ENCODE results near the gene FYN. TPM values are rescaled to one million over a fixed set of nuclear protein-coding genes. Genes with fewer than 3 reads are reported as not detected.

The FYN gene
- polyA plus RNA-seq, 2 of the 4 experiments (the other 2 are of a cell fraction): 3.5 to 3.7 TPM

DNA sequence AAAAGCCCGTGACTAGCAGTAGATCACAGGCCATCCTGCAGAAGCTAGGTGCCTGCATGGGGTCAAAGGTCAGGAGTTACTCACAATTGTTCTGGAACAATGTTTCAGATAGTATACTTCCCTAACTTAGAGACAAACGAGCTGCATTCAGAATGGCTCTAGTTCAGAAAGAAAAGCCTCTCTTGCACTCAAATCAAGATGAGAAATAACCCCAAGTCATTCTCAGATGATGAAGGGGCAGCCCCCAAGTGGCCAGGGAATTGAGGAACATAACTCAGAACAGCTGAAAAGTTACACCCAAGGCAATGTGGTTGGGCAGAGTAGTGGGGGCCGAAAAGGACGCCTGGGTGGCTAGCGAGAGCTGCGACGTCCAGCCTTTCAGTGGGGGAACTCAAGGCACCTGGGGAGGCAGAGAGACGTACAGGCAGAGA lies 27.8 kb downstream of the FYN start:
- WGBS (ENCODE audit: missing lambda C conversion rate): 74% methylated on average over 8 of the region's 8 CpGs
- no peak overlapping the region for H3K4me2 ChIP-seq
- TF ChIP-seq HEYL (CRISPR knock-in tag; IDR thresholded peaks at IDR 0.05) (no peak), CBX2 (IDR thresholded peaks at IDR 0.05; ENCODE audit: borderline replicate concordance, low read depth) (no peak), KDM5A (IDR thresholded peaks at IDR 0.05) (no peak), POLR2AphosphoS2 (conservative IDR thresholded peaks at IDR 0.05; ENCODE audit: low read length) (no peak)
- no peak for FAIRE-seq
- CTCF ChIA-PET: no interaction called here
- H3K9me3 ChIP-seq: no peaks in the 10 kb centered on the region
- no peak for ATAC-seq
- no peak overlapping the region for H3K27ac ChIP-seq
- POLR2A ChIA-PET: no interaction called here
- no peak overlapping the region for H3K4me3 ChIP-seq
- no peak for DNase-seq (ENCODE audit: low read depth in 1 of 2, low spot score in 1 of 2)
- H3K4me1 ChIP-seq: no peaks in the 10 kb centered on the region

DNA sequence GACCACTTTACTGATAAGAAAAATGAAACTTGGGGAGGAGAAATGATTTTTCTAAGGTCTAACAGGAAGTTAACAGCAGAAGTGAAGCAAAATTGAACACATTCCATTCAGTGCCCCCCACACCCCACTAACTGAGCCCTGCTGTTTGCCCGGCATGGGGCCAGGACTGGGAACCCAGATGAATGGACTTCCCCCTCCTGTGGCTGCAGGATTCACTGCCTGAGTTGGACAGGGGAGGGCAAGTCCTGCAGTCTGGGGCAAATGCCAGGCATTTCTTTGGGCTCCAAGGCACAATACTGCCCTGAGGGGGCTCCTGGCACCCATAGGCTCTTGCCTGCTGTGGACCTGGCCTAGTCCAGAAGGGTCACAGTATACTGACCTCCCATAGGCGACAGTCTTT lies 28.3 kb downstream of the FYN start:
- CTCF ChIA-PET: interaction anchor here (0.5 kb wide), 1 partner anchor 687 kb away, joined by 3 read pairs; no protein-coding TSS in a partner anchor
- H3K4me1 ChIP-seq: no peaks in the 10 kb centered on the region
- POLR2A ChIA-PET: no interaction called here
- ATAC-seq (no peak), DNase-seq (ENCODE audit: low read depth in 1 of 2, low spot score in 1 of 2) (no peak), FAIRE-seq (no peak)
- H3K27ac ChIP-seq: no peak overlapping the region
- no peak for TF ChIP-seq POLR2AphosphoS2 (conservative IDR thresholded peaks at IDR 0.05; ENCODE audit: low read length)
- TF ChIP-seq CHD2 (IDR thresholded peaks at IDR 0.05; ENCODE audit: low read length, partially characterized antibody): no peak
- no peak for TF ChIP-seq MAFK (IDR thresholded peaks at IDR 0.05; ENCODE audit: partially characterized antibody)
- no peak for TF ChIP-seq EHMT2 (IDR thresholded peaks at IDR 0.05; ENCODE audit: low read depth)
- TF ChIP-seq SREBF2 (IDR thresholded peaks at IDR 0.05): no peak
- TF ChIP-seq FOXS1 (CRISPR knock-in tag; IDR thresholded peaks at IDR 0.05): no peak
- no peak for TF ChIP-seq RCOR1 (IDR thresholded peaks at IDR 0.05; ENCODE audit: low read depth, low read length)
- no peak for TF ChIP-seq HEYL (CRISPR knock-in tag; IDR thresholded peaks at IDR 0.05)
- TF ChIP-seq, protein P1, sequence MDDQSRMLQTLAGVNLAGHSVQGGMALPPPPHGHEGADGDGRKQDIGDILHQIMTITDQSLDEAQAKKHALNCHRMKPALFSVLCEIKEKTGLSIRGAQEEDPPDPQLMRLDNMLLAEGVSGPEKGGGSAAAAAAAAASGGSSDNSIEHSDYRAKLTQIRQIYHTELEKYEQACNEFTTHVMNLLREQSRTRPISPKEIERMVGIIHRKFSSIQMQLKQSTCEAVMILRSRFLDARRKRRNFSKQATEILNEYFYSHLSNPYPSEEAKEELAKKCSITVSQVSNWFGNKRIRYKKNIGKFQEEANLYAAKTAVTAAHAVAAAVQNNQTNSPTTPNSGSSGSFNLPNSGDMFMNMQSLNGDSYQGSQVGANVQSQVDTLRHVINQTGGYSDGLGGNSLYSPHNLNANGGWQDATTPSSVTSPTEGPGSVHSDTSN (IDR thresholded peaks at IDR 0.05): no peak
- TF ChIP-seq, protein P2, sequence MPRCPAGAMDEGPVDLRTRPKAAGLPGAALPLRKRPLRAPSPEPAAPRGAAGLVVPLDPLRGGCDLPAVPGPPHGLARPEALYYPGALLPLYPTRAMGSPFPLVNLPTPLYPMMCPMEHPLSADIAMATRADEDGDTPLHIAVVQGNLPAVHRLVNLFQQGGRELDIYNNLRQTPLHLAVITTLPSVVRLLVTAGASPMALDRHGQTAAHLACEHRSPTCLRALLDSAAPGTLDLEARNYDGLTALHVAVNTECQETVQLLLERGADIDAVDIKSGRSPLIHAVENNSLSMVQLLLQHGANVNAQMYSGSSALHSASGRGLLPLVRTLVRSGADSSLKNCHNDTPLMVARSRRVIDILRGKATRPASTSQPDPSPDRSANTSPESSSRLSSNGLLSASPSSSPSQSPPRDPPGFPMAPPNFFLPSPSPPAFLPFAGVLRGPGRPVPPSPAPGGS (IDR thresholded peaks at IDR 0.05): no peak
- 61% methylated on average over 2 of the region's 2 CpGs for WGBS (ENCODE audit: missing lambda C conversion rate)
- H3K4me2 ChIP-seq: no peak overlapping the region
- H3K9me3 ChIP-seq: no peaks in the 10 kb centered on the region
- H3K4me3 ChIP-seq: no peak overlapping the region

DNA sequence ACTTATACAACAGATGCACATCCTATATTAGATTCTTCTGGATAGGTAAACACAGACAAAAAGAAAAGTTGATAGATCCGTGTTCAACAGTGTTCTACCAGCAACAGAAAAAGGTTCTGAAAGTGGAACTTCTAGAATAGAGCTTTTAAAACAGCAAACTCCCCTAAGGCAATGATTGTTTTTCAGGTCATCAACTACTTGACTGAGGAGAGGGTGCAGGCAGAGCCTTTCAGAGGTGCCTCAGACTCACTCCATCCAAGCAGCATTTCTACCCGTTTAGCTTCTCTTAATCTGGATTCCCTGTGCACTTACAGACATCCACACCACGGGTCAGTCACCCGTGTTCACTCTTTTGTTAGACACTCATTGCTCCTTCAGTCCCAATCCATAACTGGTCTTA lies 28.9 kb downstream of the FYN start:
- 54% methylated on average over 4 of the region's 4 CpGs for WGBS (ENCODE audit: missing lambda C conversion rate)
- no peak for ATAC-seq
- Histone ChIP-seq H3K27ac (no peak overlapping the region), H3K4me3 (no peak overlapping the region), H3K4me2 (no peak overlapping the region), H3K4me1 (no peaks in the 10 kb centered on the region), H3K9me3 (no peaks in the 10 kb centered on the region)
- DNase-seq (ENCODE audit: low read depth in 1 of 2, low spot score in 1 of 2): no peak
- ChIA-PET POLR2A (no interaction called here), CTCF (interaction anchor here (0.5 kb wide), 1 partner anchor 686 kb away, joined by 3 read pairs; no protein-coding TSS in a partner anchor)
- TF ChIP-seq RCOR1 (IDR thresholded peaks at IDR 0.05; ENCODE audit: low read depth, low read length) (no peak), HOXB13 (CRISPR knock-in tag; IDR thresholded peaks at IDR 0.05; ENCODE audit: low read depth) (no peak), SMC3 (IDR thresholded peaks at IDR 0.05) (no peak)
- TF ChIP-seq, protein P3, sequence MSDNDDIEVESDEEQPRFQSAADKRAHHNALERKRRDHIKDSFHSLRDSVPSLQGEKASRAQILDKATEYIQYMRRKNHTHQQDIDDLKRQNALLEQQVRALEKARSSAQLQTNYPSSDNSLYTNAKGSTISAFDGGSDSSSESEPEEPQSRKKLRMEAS (IDR thresholded peaks at IDR 0.05): no peak
- no peak for FAIRE-seq

DNA sequence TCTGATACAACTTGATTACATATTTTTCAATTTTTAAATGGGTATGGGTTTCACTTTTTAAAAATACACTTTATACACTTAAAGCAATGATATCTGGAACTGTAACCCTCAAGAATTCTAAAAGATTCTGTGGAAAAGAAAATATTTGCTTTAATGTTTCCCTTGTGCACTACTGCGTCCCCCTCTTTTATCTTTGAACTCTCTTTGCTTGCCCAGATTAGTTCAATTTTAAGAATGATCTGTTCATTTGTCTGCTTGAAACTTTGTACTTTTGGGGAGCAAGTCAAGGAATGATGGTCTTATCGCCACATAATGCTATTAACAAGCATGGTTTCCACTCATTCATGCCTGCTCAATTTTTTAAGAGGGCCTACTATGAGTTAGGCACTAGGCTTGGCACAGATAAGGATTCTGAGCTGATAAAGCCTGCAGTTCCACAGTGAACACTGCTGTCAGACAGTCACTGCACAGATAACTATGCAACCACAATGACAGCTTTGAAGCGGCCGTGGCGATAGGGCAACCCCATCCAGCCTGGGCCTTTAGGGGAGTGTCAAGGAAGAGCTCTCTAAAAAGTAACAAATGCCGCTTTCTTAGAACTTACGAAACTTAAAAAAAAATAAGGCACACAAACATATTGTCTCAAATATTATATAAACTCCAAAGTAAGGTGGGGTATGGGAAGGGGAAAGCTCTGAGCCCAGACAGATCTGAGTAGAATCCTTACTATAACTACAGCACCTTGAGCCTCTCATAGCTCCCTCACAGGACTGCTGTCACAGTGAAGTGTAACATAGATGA lies 29.7 kb downstream of the FYN start:
- DNase-seq (ENCODE audit: low read depth in 1 of 2, low spot score in 1 of 2): no peak
- no peak overlapping the region for H3K4me2 ChIP-seq
- no peak for FAIRE-seq
- no peak for ATAC-seq
- no peaks in the 10 kb centered on the region for H3K4me1 ChIP-seq
- WGBS (ENCODE audit: missing lambda C conversion rate): 92% methylated on average over 5 of the region's 7 CpGs
- ChIA-PET CTCF (no interaction called here), POLR2A (no interaction called here)
- no peaks in the 10 kb centered on the region for H3K9me3 ChIP-seq
- no peak overlapping the region for H3K4me3 ChIP-seq
- H3K27ac ChIP-seq: no peak overlapping the region
- TF ChIP-seq CBX8 (IDR thresholded peaks at IDR 0.05) (no peak), KDM1A (IDR thresholded peaks at IDR 0.05; ENCODE audit: low read depth) (no peak), SREBF2 (IDR thresholded peaks at IDR 0.05) (no peak), RFX5 (IDR thresholded peaks at IDR 0.05) (no peak), BHLHE40 (IDR thresholded peaks at IDR 0.05; ENCODE audit: low read depth, low read length) (no peak)
